Vagina (tissue), 2 donors: Measurements from ENCODE around the gene LHPP. TPM values are rescaled to one million over a fixed set of nuclear protein-coding genes. Genes with fewer than 3 reads are reported as not detected.
"Not testable (repeated sequence)": the region's sequence is repeated elsewhere in the genome, so short reads cannot be mapped to it uniquely, and the experiment has no call there.

Experiments
- DNase-seq, 2 donors: peaks; one replicate each; pipeline ENCODE4 v3.0.0-alpha.2; 2017; ENCODE audit errors: extremely low spot score in 2 of 2
- H3K27ac ChIP-seq: fragments of 200-600 bp; sonication (generic); one replicate; pipeline ENCODE4 v1.5.1; 2019
- H3K27me3 ChIP-seq: fragments of 200-600 bp; sonication (generic); one replicate; pipeline ENCODE4 v1.5.1; 2019
- H3K36me3 ChIP-seq, 2 donors: fragments of 200-600 bp; sonication (generic); one replicate each; pipeline ENCODE4 v1.5.1; 2017 to 2019
- H3K4me1 ChIP-seq: fragments of 200-600 bp; sonication (generic); one replicate; pipeline ENCODE4 v1.5.1; 2019
- H3K4me3 ChIP-seq, 2 donors: fragments of 200-600 bp; sonication (generic); 1 replicate in 1 of 2; 2 replicates in 1 of 2; pipeline ENCODE4 v1.5.1; 2016 to 2019
- H3K9me3 ChIP-seq: fragments of 200-600 bp; sonication (generic); one replicate; pipeline ENCODE4 v1.5.1; 2019
- CTCF ChIP-seq, 3 experiments: fragments of 450-650 bp in 2 of 3; fragments of 200-600 bp in 1 of 3; sonication (generic) in 1 of 3; IDR thresholded peaks; one replicate each; pipeline ENCODE4 v1.5.1; 2017 to 2019; ENCODE audit warnings: antibody characterized with exemption in 3 of 3, mild to moderate bottlenecking in 2 of 3, moderate library complexity in 2 of 3
- POLR2A ChIP-seq, 2 donors: fragments of 450-650 bp; IDR thresholded peaks; one replicate each; pipeline ENCODE4 v1.6.1; 2017; ENCODE audit warnings: antibody characterized with exemption in 2 of 2, mild to moderate bottlenecking in 2 of 2, moderate library complexity in 2 of 2
- POLR2AphosphoS5 ChIP-seq, 2 donors: sonication (generic); formaldehyde crosslinking; IDR thresholded peaks; one replicate each; pipeline ENCODE4 v1.9.0; 2017; ENCODE audit warnings: antibody characterized with exemption in 2 of 2, mild to moderate bottlenecking in 2 of 2, low read depth in 1 of 2; ENCODE audit not compliant: insufficient read depth in 1 of 2
- intact Hi-C: fragments of 100-400 bp; cut with DNase I; formaldehyde crosslinking; loops from one replicate; pipeline ENCODE4 v1.15.1; 2023
- total RNA-seq: library from RNA; depleted of rRNA; stranded (reverse); fragments of >200 nt; gene quantifications from one replicate; pipeline ENCODE4 v1.2.3, GENCODE V29; 2016

LHPP gene
- total RNA-seq, 1 donor from 2014 or later, result 20.1 TPM

DNA sequence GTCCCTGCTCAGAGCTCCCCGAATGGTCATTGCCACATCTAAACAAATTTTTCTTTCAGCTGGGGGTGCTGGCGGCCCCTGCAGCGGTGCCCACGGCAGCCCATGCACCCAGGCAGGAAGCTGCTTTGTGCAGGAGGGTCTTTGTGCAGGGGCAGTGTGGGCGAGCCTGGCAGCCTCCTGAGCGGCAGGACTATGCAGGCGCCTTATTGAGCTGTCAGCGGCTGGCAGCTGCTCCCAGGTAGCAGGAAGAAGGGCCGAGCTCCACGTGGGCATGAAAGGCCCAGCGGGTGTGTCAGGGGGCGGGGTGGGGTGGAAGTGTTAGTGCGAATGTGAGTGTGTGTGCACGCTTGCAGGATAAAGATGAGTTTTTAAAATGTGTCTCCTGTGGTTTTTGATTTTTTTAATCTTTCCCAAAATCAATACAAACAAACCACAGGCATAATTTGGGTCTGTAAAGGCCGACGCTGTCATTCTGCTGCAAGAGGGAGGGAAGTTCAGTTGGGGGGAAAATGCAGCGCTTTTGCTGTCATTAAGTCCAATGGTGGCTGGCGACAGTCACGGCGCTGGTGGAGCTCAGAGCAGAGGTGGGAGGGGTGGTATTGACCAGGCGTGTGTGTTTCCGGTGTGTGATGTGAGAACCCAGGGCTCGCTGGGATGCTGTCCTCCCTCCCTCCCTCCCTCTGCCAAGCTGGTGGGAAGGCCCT is 83.9 kb downstream of the LHPP start:
- Histone ChIP-seq H3K9me3 (no peaks in the 10 kb centered on the region), H3K4me1 (peaks cover 3% of the 10 kb centered on the region), H3K4me3 (no peak overlapping the region), H3K27ac (no peak overlapping the region), H3K27me3 (no peaks in the 10 kb centered on the region), H3K36me3 (no peaks in the 10 kb centered on the region)
- DNase-seq, result no peak
- TF ChIP-seq CTCF (IDR thresholded peaks at IDR 0.05) (no peak), POLR2A (IDR thresholded peaks at IDR 0.05) (no peak), POLR2AphosphoS5 (IDR thresholded peaks at IDR 0.05; ENCODE audit: insufficient read depth in 1 of 2, low read depth in 1 of 2) (no peak)
- intact Hi-C loops, result no loop called here

GRCh38 chr10:124546055-124546369 is 84.4 kb downstream of the LHPP start:
- intact Hi-C loops, result no loop called here
- Histone ChIP-seq H3K9me3 (no peaks in the 10 kb centered on the region), H3K4me1 (no peaks in the 10 kb centered on the region), H3K27ac (no peak overlapping the region), H3K27me3 (no peaks in the 10 kb centered on the region), H3K4me3 (no peak overlapping the region), H3K36me3 (no peaks in the 10 kb centered on the region)
- TF ChIP-seq POLR2A (IDR thresholded peaks at IDR 0.05) (no peak), POLR2AphosphoS5 (IDR thresholded peaks at IDR 0.05; ENCODE audit: insufficient read depth in 1 of 2, low read depth in 1 of 2) (no peak), CTCF (IDR thresholded peaks at IDR 0.05) (no peak)
- DNase-seq, result no peak

GRCh38 chr10:124546957-124547646 is 85.5 kb downstream of the LHPP start:
- Histone ChIP-seq H3K4me1 (no peaks in the 10 kb centered on the region), H3K27me3 (no peaks in the 10 kb centered on the region), H3K36me3 (no peaks in the 10 kb centered on the region), H3K9me3 (no peaks in the 10 kb centered on the region), H3K27ac (no peak overlapping the region), H3K4me3 (no peak overlapping the region)
- intact Hi-C loops, result no loop called here
- no peak for DNase-seq
- TF ChIP-seq POLR2A (IDR thresholded peaks at IDR 0.05) (no peak), POLR2AphosphoS5 (IDR thresholded peaks at IDR 0.05; ENCODE audit: insufficient read depth in 1 of 2, low read depth in 1 of 2) (no peak), CTCF (IDR thresholded peaks at IDR 0.05) (no peak)

- Histone ChIP-seq H3K27me3 (no peaks in the 10 kb centered on the region), H3K36me3 (no peaks in the 10 kb centered on the region), H3K4me3 (no peak overlapping the region), H3K4me1 (no peaks in the 10 kb centered on the region), H3K9me3 (no peaks in the 10 kb centered on the region), H3K27ac (no peak overlapping the region)
- no peak for DNase-seq
- intact Hi-C loops, result no loop called here
- TF ChIP-seq CTCF (IDR thresholded peaks at IDR 0.05) (no peak), POLR2A (IDR thresholded peaks at IDR 0.05) (no peak), POLR2AphosphoS5 (IDR thresholded peaks at IDR 0.05; ENCODE audit: insufficient read depth in 1 of 2, low read depth in 1 of 2) (no peak)
Measured at GRCh38 chr10:124547647-124548168, 86.1 kb downstream of the LHPP start.

GRCh38 chr10:124549171-124549570 is 87.5 kb downstream of the LHPP start:
- H3K27ac ChIP-seq, H3K4me3 ChIP-seq, intact Hi-C loops, H3K9me3 ChIP-seq, H3K27me3 ChIP-seq, H3K36me3 ChIP-seq, DNase-seq, H3K4me1 ChIP-seq: not testable (repeated sequence)
